ENCODE measurements around the gene CDC14B. TPM values are rescaled to one million over a fixed set of nuclear protein-coding genes. Genes with fewer than 3 reads are reported as not detected.

CDC14B gene
- total and polyA plus RNA-seq, 2 donors (not counting 1 experiment from before 2014, with no cell fraction given) = 2.8 to 8.5 TPM

- H3K36me3 ChIP-seq (replicated peaks in 1 of 2; ENCODE audit: control extremely low read depth in 1 of 2, control insufficient read depth in 1 of 2, extremely low read depth in 1 of 2, insufficient read depth in 2 of 2, low read length in 1 of 2) = no peaks in the 10 kb centered on the region
- Mint-ChIP-seq H3K4me3 (no peak overlapping the region), H3K27ac (no peak overlapping the region), H3K9me3 (ENCODE audit: insufficient read depth) (no peaks in the 10 kb centered on the region), H3K27me3 (no peaks in the 10 kb centered on the region), H3K4me1 (no peaks in the 10 kb centered on the region)
- ChIA-PET CTCF (interaction anchor here (1.0 kb wide), 1 partner anchor 45 kb away, joined by 3 read pairs; no protein-coding TSS in a partner anchor), POLR2A (no interaction called here)
- H3K4me1 ChIP-seq (ENCODE audit: control insufficient read depth in 2 of 2, insufficient read depth in 2 of 2, low read length in 2 of 2) = no peaks in the 10 kb centered on the region
- intact Hi-C loops (cut with micrococcal nuclease) = no loop called here
- H3K27me3 ChIP-seq (replicated peaks in 1 of 4; ENCODE audit: control extremely low read depth in 1 of 4, control insufficient read depth in 3 of 4, insufficient read depth in 4 of 4, low read length in 3 of 4) = no peaks in the 10 kb centered on the region
- no peaks in the 10 kb centered on the region for H3K9me3 ChIP-seq (ENCODE audit: control extremely low read depth in 1 of 3, control insufficient read depth in 2 of 3, insufficient read depth in 1 of 3, low read length in 2 of 3)
- 100% methylated on average over 7 of the region's 8 CpGs for WGBS (ENCODE audit: insufficient coverage)
- no peak overlapping the region for H3K27ac ChIP-seq (ENCODE audit: low read length in 2 of 2)
- TF ChIP-seq CTCF (IDR thresholded peaks at IDR 0.05) (no peak), EZH2 (IDR thresholded peaks at IDR 0.05; ENCODE audit: borderline replicate concordance, insufficient read depth, low read depth, low read length, poor library complexity, severe bottlenecking) (no peak)
- H3K4me3 ChIP-seq (ENCODE audit: control extremely low read depth in 1 of 5, extremely low read depth in 1 of 5, insufficient read depth in 1 of 5, low read depth in 2 of 5, low read length in 4 of 5) = no peak overlapping the region
- H3K9ac ChIP-seq (ENCODE audit: low read length) = no peak overlapping the region
- H3K4me2 ChIP-seq (replicated peaks; ENCODE audit: low read depth, low read length, poor library complexity, severe bottlenecking) = no peak overlapping the region
- H4K20me1 ChIP-seq (ENCODE audit: control insufficient read depth, insufficient read depth, low read length, poor library complexity, severe bottlenecking) = peaks cover 5% of the 10 kb centered on the region
- DNase-seq = no peak
- H3K79me2 ChIP-seq (ENCODE audit: control insufficient read depth, insufficient read depth, low read length) = peaks cover 4% of the 10 kb centered on the region
- no peak overlapping the region for H2AFZ ChIP-seq (ENCODE audit: insufficient read depth, low read depth, low read length, poor library complexity, severe bottlenecking)
- ATAC-seq (ENCODE audit: low read depth) = no peak
These were observed 161.4 kb downstream of the CDC14B start for GRCh38 chr9:96458226-96458625.

GRCh38 chr9:96457266-96457665 lies 162.4 kb downstream of the CDC14B start:
- peaks cover 4% of the 10 kb centered on the region for H3K79me2 ChIP-seq (ENCODE audit: control insufficient read depth, insufficient read depth, low read length)
- ChIA-PET POLR2A (no interaction called here), CTCF (interaction anchor here (1.0 kb wide), 1 partner anchor 44 kb away, joined by 3 read pairs; no protein-coding TSS in a partner anchor)
- Mint-ChIP-seq H3K27me3 (no peaks in the 10 kb centered on the region), H3K4me1 (peaks cover 2% of the 10 kb centered on the region), H3K4me3 (no peak overlapping the region), H3K27ac (no peak overlapping the region), H3K9me3 (ENCODE audit: insufficient read depth) (no peaks in the 10 kb centered on the region)
- DNase-seq (no peak), ATAC-seq (ENCODE audit: low read depth) (no peak)
- H3K4me2 ChIP-seq (replicated peaks; ENCODE audit: low read depth, low read length, poor library complexity, severe bottlenecking) = no peak overlapping the region
- H3K36me3 ChIP-seq (replicated peaks in 1 of 2; ENCODE audit: control extremely low read depth in 1 of 2, control insufficient read depth in 1 of 2, extremely low read depth in 1 of 2, insufficient read depth in 2 of 2, low read length in 1 of 2) = no peaks in the 10 kb centered on the region
- WGBS (ENCODE audit: insufficient coverage) = no CpG with 5 or more reads among the region's 4 CpGs
- H3K9ac ChIP-seq (ENCODE audit: low read length) = no peak overlapping the region
- H3K4me3 ChIP-seq (ENCODE audit: control extremely low read depth in 1 of 5, extremely low read depth in 1 of 5, insufficient read depth in 1 of 5, low read depth in 2 of 5, low read length in 4 of 5) = no peak overlapping the region
- no peaks in the 10 kb centered on the region for H3K9me3 ChIP-seq (ENCODE audit: control extremely low read depth in 1 of 3, control insufficient read depth in 2 of 3, insufficient read depth in 1 of 3, low read length in 2 of 3)
- H3K27ac ChIP-seq (ENCODE audit: low read length in 2 of 2) = no peak overlapping the region
- peaks cover 5% of the 10 kb centered on the region for H4K20me1 ChIP-seq (ENCODE audit: control insufficient read depth, insufficient read depth, low read length, poor library complexity, severe bottlenecking)
- intact Hi-C loops (cut with micrococcal nuclease) = no loop called here
- TF ChIP-seq CTCF (IDR thresholded peaks at IDR 0.05) (no peak), EZH2 (IDR thresholded peaks at IDR 0.05; ENCODE audit: borderline replicate concordance, insufficient read depth, low read depth, low read length, poor library complexity, severe bottlenecking) (no peak)
- H3K27me3 ChIP-seq (replicated peaks in 1 of 4; ENCODE audit: control extremely low read depth in 1 of 4, control insufficient read depth in 3 of 4, insufficient read depth in 4 of 4, low read length in 3 of 4) = no peaks in the 10 kb centered on the region
- no peaks in the 10 kb centered on the region for H3K4me1 ChIP-seq (ENCODE audit: control insufficient read depth in 2 of 2, insufficient read depth in 2 of 2, low read length in 2 of 2)
- no peak overlapping the region for H2AFZ ChIP-seq (ENCODE audit: insufficient read depth, low read depth, low read length, poor library complexity, severe bottlenecking)

Measured in B cell (primary cell).